H1 (cell line): Measurements from ENCODE around the gene ARSI. TPM values are rescaled to one million over a fixed set of nuclear protein-coding genes. Genes with fewer than 3 reads are reported as not detected.

Experiments used
- CTCF ChIA-PET: fragments of 300-600 bp; sonication (Branson Sonifier 250); formaldehyde crosslinking; loops from one replicate; lab custom pipeline; 2021; ENCODE audit not compliant: partially characterized antibody; lab: Charles Lee
- POLR2A ChIA-PET: fragments of 300-600 bp; sonication (Branson Sonifier 250); formaldehyde crosslinking; loops from one replicate; lab custom pipeline; 2021; ENCODE audit warnings: inconsistent platforms; ENCODE audit not compliant: partially characterized antibody; lab: Charles Lee
- DNase-seq, 2 experiments: peaks; one replicate each; pipeline versions ENCODE4 v3.0.0 to v3.0.0-alpha.2; 2010 to 2022; ENCODE audit warnings: low spot score in 2 of 2, low read depth in 1 of 2, mixed read lengths in 1 of 2
- FAIRE-seq: peaks from 2 replicates; lab custom pipeline; 2011; peaks lifted over from hg19 to GRCh38; lab: Jason Lieb, UNC
- H2AFZ ChIP-seq: 2 replicates; pipeline ENCODE4 v1.8.1; 2012; ENCODE audit warnings: low read length, inconsistent platforms
- H2AK5ac ChIP-seq: 2 replicates; pipeline ENCODE4 v1.6.1; 2013; ENCODE audit warnings: low read depth, low read length
- H2BK120ac ChIP-seq: replicated peaks from 2 replicates; pipeline ENCODE3; 2013; ENCODE audit warnings: low read depth, low read length, inconsistent platforms
- H2BK12ac ChIP-seq: 2 replicates; pipeline ENCODE4 v1.6.1; 2013; ENCODE audit warnings: low read depth, low read length
- H2BK15ac ChIP-seq: 2 replicates; pipeline ENCODE4 v1.6.1; 2013; ENCODE audit warnings: low read length
- H2BK20ac ChIP-seq: 2 replicates; pipeline ENCODE4 v1.6.1; 2013; ENCODE audit warnings: low read length
- H2BK5ac ChIP-seq: 2 replicates; pipeline ENCODE4 v1.6.1; 2013; ENCODE audit warnings: low read depth, low read length
- H3K14ac ChIP-seq: 2 replicates; pipeline ENCODE4 v1.6.1; 2013; ENCODE audit warnings: inconsistent platforms; ENCODE audit not compliant: insufficient read length
- H3K18ac ChIP-seq: 2 replicates; pipeline ENCODE4 v1.6.1; 2013; ENCODE audit warnings: low read length; ENCODE audit errors: extremely low read depth
- H3K23ac ChIP-seq: 2 replicates; pipeline ENCODE4 v1.6.1; 2013; ENCODE audit warnings: inconsistent platforms; ENCODE audit not compliant: insufficient read length
- H3K23me2 ChIP-seq: 2 replicates; pipeline ENCODE4 v1.6.1; 2013; ENCODE audit warnings: low read depth, low read length
- H3K27ac ChIP-seq: 2 replicates; pipeline ENCODE4 v1.6.1; 2011; ENCODE audit warnings: low read depth, low read length, inconsistent platforms
- H3K27me3 ChIP-seq, 4 experiments: replicated peaks in 1 of 4; 1 replicate in 1 of 4; 2 replicates in 3 of 4; pipeline versions ENCODE4 v1.6.1 to v1.8.1; 2011 to 2013; ENCODE audit warnings: low read length in 3 of 4, mild to moderate bottlenecking in 3 of 4, inconsistent platforms in 2 of 4, mixed read lengths in 2 of 4, moderate library complexity in 1 of 4; ENCODE audit not compliant: control insufficient read depth in 3 of 4, insufficient read depth in 3 of 4; ENCODE audit errors: extremely low read depth in 1 of 4
- H3K36me3 ChIP-seq, 4 experiments: 2 replicates each; pipeline versions ENCODE4 v1.6.1 to v1.8.1; 2011 to 2013; ENCODE audit warnings: mild to moderate bottlenecking in 4 of 4, low read length in 3 of 4, moderate library complexity in 2 of 4, control low read depth in 1 of 4, inconsistent platforms in 1 of 4; ENCODE audit not compliant: insufficient read depth in 4 of 4, control insufficient read depth in 2 of 4
- H3K4ac ChIP-seq: replicated peaks from 2 replicates; pipeline ENCODE3; 2013; ENCODE audit warnings: low read length, low read depth, mixed read lengths, inconsistent platforms; ENCODE audit not compliant: insufficient read length
- H3K4me1 ChIP-seq, 4 experiments: replicated peaks in 1 of 4; 1 replicate in 1 of 4; 2 replicates in 3 of 4; pipeline versions ENCODE4 v1.6.1 to v1.8.1; 2011 to 2013; ENCODE audit warnings: low read length in 3 of 4, inconsistent platforms in 2 of 4, mixed read lengths in 1 of 4; ENCODE audit not compliant: insufficient read depth in 4 of 4, control insufficient read depth in 3 of 4
- H3K4me2 ChIP-seq, 2 experiments: 2 replicates each; pipeline versions ENCODE4 v1.6.1 to v1.8.1; 2011 to 2013; ENCODE audit warnings: low read depth in 2 of 2, low read length in 2 of 2, control low read depth in 1 of 2, inconsistent platforms in 1 of 2, mild to moderate bottlenecking in 1 of 2; ENCODE audit not compliant: insufficient read depth in 1 of 2
- H3K4me3 ChIP-seq, 4 experiments: fragments of 200-600, 300-600 bp in 1 of 4; sonication (generic), shearing (Covaris generic), sonication (Bioruptor Twin) in 1 of 4; 2 replicates each; pipeline versions ENCODE4 v1.5.1 to v1.8.1; 2011 to 2016; ENCODE audit warnings: low read length in 4 of 4, low read depth in 3 of 4, control low read depth in 2 of 4, inconsistent platforms in 2 of 4, mild to moderate bottlenecking in 2 of 4, mixed read lengths in 1 of 4, moderate library complexity in 1 of 4; ENCODE audit not compliant: insufficient read depth in 2 of 4; ENCODE audit errors: extremely low read depth in 1 of 4
- H3K56ac ChIP-seq: replicated peaks from 2 replicates; pipeline ENCODE3; 2013; ENCODE audit warnings: low read depth, mild to moderate bottlenecking, mixed read lengths, low read length, inconsistent platforms; ENCODE audit not compliant: insufficient read length
- H3K79me1 ChIP-seq: 2 replicates; pipeline ENCODE4 v1.6.1; 2013; ENCODE audit warnings: low read depth, low read length, control low read depth
- H3K79me2 ChIP-seq, 2 experiments: 2 replicates each; pipeline versions ENCODE4 v1.6.1 to v1.8.1; 2012 to 2013; ENCODE audit warnings: low read length in 2 of 2, mild to moderate bottlenecking in 2 of 2, inconsistent platforms in 1 of 2; ENCODE audit not compliant: insufficient read depth in 2 of 2, control insufficient read depth in 1 of 2
- H3K9ac ChIP-seq, 4 experiments: replicated peaks in 1 of 4; 1 replicate in 1 of 4; 2 replicates in 3 of 4; pipeline versions ENCODE4 v1.6.1 to v1.8.1; 2011 to 2013; ENCODE audit warnings: low read depth in 3 of 4, low read length in 3 of 4, control low read depth in 2 of 4, mild to moderate bottlenecking in 2 of 4, moderate library complexity in 2 of 4, inconsistent platforms in 1 of 4; ENCODE audit errors: extremely low read depth in 1 of 4
- H3K9me3 ChIP-seq, 2 experiments: 2 replicates each; pipeline versions ENCODE4 v1.6.1 to v1.8.1; 2012 to 2013; ENCODE audit warnings: mild to moderate bottlenecking in 2 of 2, moderate library complexity in 2 of 2, control low read depth in 1 of 2, inconsistent platforms in 1 of 2, low read depth in 1 of 2, low read length in 1 of 2, mixed read lengths in 1 of 2; ENCODE audit not compliant: insufficient read depth in 2 of 2
- H4K20me1 ChIP-seq, 2 experiments: replicated peaks in 1 of 2; 2 replicates each; pipeline versions ENCODE3 to v1.8.1; 2011 to 2013; ENCODE audit warnings: inconsistent platforms in 2 of 2, low read length in 2 of 2, mild to moderate bottlenecking in 1 of 2; ENCODE audit not compliant: insufficient read depth in 2 of 2, control insufficient read depth in 1 of 2
- H4K5ac ChIP-seq: 2 replicates; pipeline ENCODE4 v1.6.1; 2013; ENCODE audit warnings: low read length, low read depth, mixed read lengths, inconsistent platforms; ENCODE audit not compliant: insufficient read length
- H4K8ac ChIP-seq: 2 replicates; pipeline ENCODE4 v1.8.0; 2013; ENCODE audit warnings: mild to moderate bottlenecking, moderate library complexity, low read length, inconsistent platforms; ENCODE audit not compliant: insufficient read depth; ENCODE audit errors: extremely low read depth
- H4K91ac ChIP-seq: replicated peaks from 2 replicates; pipeline ENCODE3; 2013; ENCODE audit warnings: low read length, mixed read lengths, inconsistent platforms; ENCODE audit not compliant: insufficient read length
- ATF2 ChIP-seq: IDR thresholded peaks from 2 replicates; pipeline ENCODE4 v1.6.1; 2012; ENCODE audit warnings: low read length, inconsistent platforms
- CHD1 ChIP-seq: IDR thresholded peaks from 2 replicates; pipeline ENCODE4 v1.6.1; 2012; ENCODE audit warnings: low read depth, low read length, improper control_type of control experiment
- KDM5A ChIP-seq: fragments of 200-600 bp; IDR thresholded peaks from 2 replicates; pipeline ENCODE4 v1.7.1; 2012; ENCODE audit warnings: mild to moderate bottlenecking, low read length, inconsistent platforms, mixed read lengths
- NANOG ChIP-seq: IDR thresholded peaks from 2 replicates; pipeline ENCODE4 v1.6.1; 2011; ENCODE audit warnings: low read length, low read depth, mild to moderate bottlenecking, inconsistent platforms; ENCODE audit not compliant: insufficient read depth, poor library complexity, severe bottlenecking
- WGBS, 2 experiments: shearing (Covaris generic) in 1 of 2; methylation state at CpG; one replicate each; pipeline versions ENCODE4 v1.1.6 to v1.1.7; 2013 to 2015; ENCODE audit warnings: low lambda C conversion rate in 2 of 2, mixed read lengths in 2 of 2, inconsistent platforms in 1 of 2, low coverage in 1 of 2, missing lambda C conversion rate in 1 of 2; ENCODE audit not compliant: insufficient replicate concordance in 2 of 2, insufficient coverage in 1 of 2, insufficient read length in 1 of 2; ENCODE audit errors: extremely low coverage in 1 of 2, missing lambda C conversion rate in 1 of 2; 5-methylcytosine and 5-hydroxymethylcytosine counted together
- polyA plus RNA-seq, 7 experiments: library from polyadenylated mRNA; depleted of rRNA in 3 of 7; stranded (reverse) in 5 of 7; unstranded in 2 of 7; fragments of >200 nt in 5 of 7; fragments of 200-250 nt in 2 of 7; gene quantifications; 1 replicate in 5 of 7; 2 replicates in 1 of 7; 4 replicates in 1 of 7; pipeline versions ENCODE4 v1.2.1 to v1.2.3, GENCODE V29; 2011 to 2013; ENCODE audit warnings: missing spikeins in 2 of 7, mixed read lengths in 2 of 7
- total RNA-seq: library from RNA; stranded (reverse); fragmentation: NEBNext Ultra II Directional; extraction: Animal tissue kit (Norgen Biotek cat#: 25700); gene quantifications from 2 replicates; pipeline ENCODE4 v1.2.1, GENCODE V29; 2021

The ARSI gene
- total and polyA plus RNA-seq, 2 of the 8 experiments (the other 6 are each of a cell fraction or from before 2014, with no cell fraction given): 4.5 to 6.7 TPM

- H3K56ac ChIP-seq: no peak overlapping the region
- H4K20me1 ChIP-seq: no peaks in the 10 kb centered on the region
- POLR2A ChIA-PET: interaction anchor here (0.8 kb wide), 1 partner anchor 30 kb away, joined by 3 read pairs; no protein-coding TSS in a partner anchor
- H4K91ac ChIP-seq: no peak overlapping the region
- H3K27ac ChIP-seq: no peak overlapping the region
- no peak overlapping the region for H3K23ac ChIP-seq
- no peak overlapping the region for H3K4me2 ChIP-seq
- H3K4me1 ChIP-seq: peaks cover 3 to 12% (median 8%) of the 10 kb centered on the region in 4 experiments
- DNase-seq (no peak), FAIRE-seq (no peak)
- H2BK120ac ChIP-seq: no peak overlapping the region
- no peaks in the 10 kb centered on the region for H3K79me2 ChIP-seq
- no peak overlapping the region for H3K14ac ChIP-seq
- H2AFZ ChIP-seq: no peak overlapping the region
- H3K79me1 ChIP-seq: no peaks in the 10 kb centered on the region; the same call in 1 of the 2 replicates
- H3K36me3 ChIP-seq: no peaks in the 10 kb centered on the region
- peaks cover 0 to 12% (median 7%) of the 10 kb centered on the region in 4 experiments; a peak in 5 of 7 replicates for H3K27me3 ChIP-seq
- H3K4ac ChIP-seq: no peak overlapping the region
- H2BK20ac ChIP-seq: no peak overlapping the region
- H2AK5ac ChIP-seq: no peak overlapping the region
- 89% methylated on average over 10 of the region's 10 CpGs; no CpG with 5 or more reads in 1 of the 2 experiments for WGBS, 2 experiments
- no peak overlapping the region for H3K18ac ChIP-seq
- no peak overlapping the region for H4K8ac ChIP-seq
- TF ChIP-seq NANOG (no peak), ATF2 (no peak), CHD1 (no peak), KDM5A (no peak)
- H3K4me3 ChIP-seq: no peak overlapping the region
- no peak overlapping the region for H2BK15ac ChIP-seq
- H3K9ac ChIP-seq: no peak overlapping the region
- CTCF ChIA-PET: interaction anchor here (6.9 kb wide), 1 partner anchor 51 kb away, joined by 62 read pairs; no protein-coding TSS in a partner anchor
- H2BK5ac ChIP-seq: no peak overlapping the region
- H4K5ac ChIP-seq: no peak overlapping the region
- no peak overlapping the region for H2BK12ac ChIP-seq
- H3K23me2 ChIP-seq: peaks cover 10% of the 10 kb centered on the region
- H3K9me3 ChIP-seq: no peaks in the 10 kb centered on the region
Measured at GRCh38 chr5:150298701-150299451, 3.8 kb downstream of the ARSI start.
